Measurements from ENCODE around the gene CALCA.
"Not testable (repeated sequence)": the region's sequence is repeated elsewhere in the genome, so short reads cannot be mapped to it uniquely, and the experiment has no call there.

The CALCA gene, protein sequence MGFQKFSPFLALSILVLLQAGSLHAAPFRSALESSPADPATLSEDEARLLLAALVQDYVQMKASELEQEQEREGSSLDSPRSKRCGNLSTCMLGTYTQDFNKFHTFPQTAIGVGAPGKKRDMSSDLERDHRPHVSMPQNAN

DNA sequence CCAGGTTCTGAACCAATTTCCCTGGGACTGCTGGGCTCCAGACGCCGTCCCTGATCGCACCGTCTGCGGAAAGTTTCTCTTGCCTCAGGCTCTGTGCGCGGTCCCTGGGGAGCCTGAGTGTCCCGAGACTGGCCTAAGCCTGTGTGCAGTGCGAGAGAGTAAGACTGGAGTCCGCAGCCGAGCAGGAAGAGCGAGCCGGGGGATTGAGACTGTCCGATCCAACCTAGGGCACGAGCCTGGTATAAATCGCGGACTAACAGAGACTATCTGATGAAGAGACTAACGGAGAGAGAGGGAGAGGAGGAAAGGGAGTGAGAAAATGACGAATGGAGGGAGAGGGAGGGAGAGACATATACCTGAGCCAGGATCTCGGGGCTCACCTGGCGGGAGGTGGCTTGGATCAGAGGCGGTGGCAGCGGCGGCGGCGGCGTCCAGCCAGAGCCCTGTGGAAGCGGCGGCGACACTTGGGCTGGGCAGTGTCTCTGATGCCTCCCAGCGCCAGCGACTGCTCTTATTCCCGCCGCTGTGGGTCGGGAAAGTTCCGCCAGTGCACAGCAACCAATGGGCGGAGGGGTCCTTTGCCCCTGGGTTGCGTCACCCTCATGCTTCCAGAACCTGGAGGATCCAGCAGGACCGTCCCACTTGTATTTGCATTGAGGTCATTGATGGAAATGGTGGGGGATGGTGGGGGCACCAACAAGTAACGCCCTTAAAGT is at the start of gene CALCA:
Gene CALCA (minus strand): TSS at position 487 of the 716 bp plus-strand sequence. CDS start 1,159 bp downstream, outside the sequence.
- intact Hi-C loops (cut with DNase I; ENCODE audit: low total_unique reads): loop anchor here (10.0 kb wide), 1 partner anchor 103 kb away; the partner anchor contains the start of gene CALCB
- Histone ChIP-seq H3K36me3 (no peaks in the 10 kb centered on the region), H3K4me3 (peak within 1 kb of the TSS in 1 of 2 donors; percentile 13), H3K27ac (no peak within 1 kb of the TSS), H3K4me1 (peaks cover 0 to 38% (median 28%) of the 10 kb centered on the region in 4 donors), H3K9me3 (no peaks in the 10 kb centered on the region), H3K27me3 (peaks cover 0 to 81% of the 10 kb centered on the region in 2 donors)
- DNase-seq: no peak
- TF ChIP-seq CTCF (IDR thresholded peaks at IDR 0.05): no peak

GRCh38 chr11:15016200-15016599 is 44.0 kb upstream of the CALCA start:
- Histone ChIP-seq H3K27ac (no peak overlapping the region), H3K36me3 (no peaks in the 10 kb centered on the region), H3K27me3 (no peaks in the 10 kb centered on the region), H3K4me3 (no peak overlapping the region), H3K9me3 (peaks cover 0 to 9% (median 7%) of the 10 kb centered on the region in 3 donors), H3K4me1 (no peaks in the 10 kb centered on the region)
- TF ChIP-seq CTCF (IDR thresholded peaks at IDR 0.05): no peak
- no peak for DNase-seq
- intact Hi-C loops (cut with DNase I; ENCODE audit: low total_unique reads): no loop called here

GRCh38 chr11:15011776-15012345 is 39.7 kb upstream of the CALCA start:
- Histone ChIP-seq H3K27me3 (no peaks in the 10 kb centered on the region), H3K9me3 (peaks cover 0 to 9% (median 7%) of the 10 kb centered on the region in 3 donors), H3K4me3 (no peak overlapping the region), H3K27ac (no peak overlapping the region), H3K4me1 (no peaks in the 10 kb centered on the region), H3K36me3 (no peaks in the 10 kb centered on the region)
- intact Hi-C loops (cut with DNase I; ENCODE audit: low total_unique reads): no loop called here
- DNase-seq: no peak
- no peak for TF ChIP-seq CTCF (IDR thresholded peaks at IDR 0.05)

DNA sequence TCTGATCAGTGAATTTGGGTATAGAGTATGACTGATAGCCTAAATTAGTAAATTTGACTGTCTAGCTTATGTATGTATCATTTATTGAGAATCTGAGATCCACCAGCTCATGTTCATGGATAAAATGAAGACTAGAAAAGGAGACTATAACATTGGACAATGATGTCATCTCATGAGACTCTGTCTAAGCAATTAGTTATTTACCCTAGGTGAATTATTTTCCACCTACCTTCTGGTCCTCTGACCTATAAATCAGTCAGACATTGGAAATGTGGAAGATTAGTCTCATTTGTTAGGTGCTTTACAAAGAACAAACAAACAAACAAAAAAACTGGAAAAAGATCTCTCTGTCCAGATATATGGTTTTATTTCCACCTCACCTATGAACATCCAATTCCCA is 38.7 kb upstream of the CALCA start:
- Histone ChIP-seq H3K36me3 (no peaks in the 10 kb centered on the region), H3K27me3 (no peaks in the 10 kb centered on the region), H3K9me3 (peaks cover 0 to 3% (median 0%) of the 10 kb centered on the region in 3 donors), H3K4me3 (no peak overlapping the region), H3K27ac (no peak overlapping the region), H3K4me1 (no peaks in the 10 kb centered on the region)
- intact Hi-C loops (cut with DNase I; ENCODE audit: low total_unique reads): no loop called here
- DNase-seq: no peak
- TF ChIP-seq CTCF (IDR thresholded peaks at IDR 0.05): no peak

DNA sequence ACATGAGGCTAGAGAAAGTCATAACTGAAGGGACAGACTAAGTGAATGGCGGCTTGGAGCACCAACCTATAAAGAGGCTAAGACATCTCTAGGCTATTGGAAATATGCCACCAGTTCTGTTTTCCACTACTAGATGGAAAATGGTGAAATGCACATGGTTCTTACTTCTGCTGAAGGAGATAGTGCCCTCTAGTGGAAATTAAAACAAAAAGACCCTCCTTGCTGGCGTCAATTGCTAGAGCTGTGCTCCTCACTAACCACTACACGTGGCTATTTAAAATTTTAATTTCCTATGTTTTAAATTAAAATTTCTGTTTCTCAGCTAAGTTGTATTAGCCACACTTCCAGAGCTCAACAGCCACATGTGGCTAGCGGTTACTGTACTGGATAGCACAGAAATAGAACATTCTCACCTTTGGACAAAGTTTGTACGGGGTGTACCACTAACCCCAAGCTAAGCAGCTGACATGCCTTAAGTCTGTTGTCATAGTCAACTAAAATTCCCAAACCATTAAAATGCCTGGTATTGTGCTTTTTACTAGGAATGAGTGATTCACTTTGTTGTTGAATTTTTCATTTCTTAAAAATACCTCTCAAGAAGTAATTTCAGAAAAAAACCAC is 34.1 kb upstream of the CALCA start:
- Histone ChIP-seq H3K36me3 (no peaks in the 10 kb centered on the region), H3K27ac (no peak overlapping the region), H3K9me3 (no peaks in the 10 kb centered on the region), H3K4me3 (no peak overlapping the region), H3K27me3 (no peaks in the 10 kb centered on the region), H3K4me1 (no peaks in the 10 kb centered on the region)
- no peak for DNase-seq
- intact Hi-C loops (cut with DNase I; ENCODE audit: low total_unique reads): no loop called here
- no peak for TF ChIP-seq CTCF (IDR thresholded peaks at IDR 0.05)

- H3K27me3 ChIP-seq; H3K9me3 ChIP-seq; H3K4me1 ChIP-seq; H3K4me3 ChIP-seq; DNase-seq; H3K36me3 ChIP-seq; intact Hi-C loops (cut with DNase I; ENCODE audit: low total_unique reads); H3K27ac ChIP-seq: not testable (repeated sequence)
Observed at GRCh38 chr11:14988133-14988532, 16.0 kb upstream of the CALCA start.

All from tibial artery (tissue), 4 donors.